ENCODE measurements around the gene TSGA10. TPM values are rescaled to one million over a fixed set of nuclear protein-coding genes. Genes with fewer than 3 reads are reported as not detected.

TSGA10 gene
- total RNA-seq, 1 experiment from 2014 or later: 6.6 TPM

DNA sequence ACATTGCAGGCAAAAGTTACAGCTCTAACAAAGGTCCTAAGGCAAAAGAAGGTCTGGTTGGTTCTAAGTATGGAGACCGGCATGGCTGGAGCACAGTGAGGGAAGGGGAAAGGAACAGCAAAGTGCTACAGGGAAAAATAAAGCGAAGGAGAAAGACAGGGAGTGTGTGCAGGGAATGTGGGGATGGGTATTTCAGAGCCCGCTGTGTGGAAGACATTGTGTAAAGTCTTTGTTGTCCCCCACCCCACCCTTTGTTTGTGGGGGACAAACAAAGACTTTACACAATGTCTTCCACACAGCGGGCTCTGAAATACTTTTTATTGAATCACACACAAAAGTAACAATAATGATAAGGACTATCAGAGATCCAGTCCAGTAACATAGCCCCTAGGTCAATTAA lies 42.1 kb downstream of the TSGA10 start:
- ATAC-seq: no peak
- CTCF ChIA-PET: no interaction called here

More for the DNA sequence above, 42.1 kb downstream of the TSGA10 start:
- Histone ChIP-seq H3K79me2 (ENCODE audit: insufficient read depth, low read length) (no peaks in the 10 kb centered on the region), H2AFZ (ENCODE audit: low read depth, low read length, poor library complexity, severe bottlenecking) (no peak overlapping the region), H3K9me2 (ENCODE audit: insufficient read depth) (no peaks in the 10 kb centered on the region), H4K20me1 (ENCODE audit: insufficient read depth) (no peaks in the 10 kb centered on the region), H3K27ac (ENCODE audit: low read depth, low read length) (no peak overlapping the region), H3K9me3 (ENCODE audit: control insufficient read depth in 1 of 2, insufficient read depth in 1 of 2, low read depth in 1 of 2, low read length in 2 of 2) (no peaks in the 10 kb centered on the region), H3K36me3 (ENCODE audit: control insufficient read depth in 1 of 2, insufficient read depth in 2 of 2, low read length in 2 of 2) (no peaks in the 10 kb centered on the region), H3K27me3 (ENCODE audit: insufficient read depth, low read length) (no peaks in the 10 kb centered on the region), H3K4me2 (ENCODE audit: low read length) (no peak overlapping the region), H3K9ac (ENCODE audit: low read length) (no peak overlapping the region), H3K4me1 (ENCODE audit: control insufficient read depth in 1 of 2, insufficient read depth in 2 of 2, low read length in 2 of 2) (no peaks in the 10 kb centered on the region), H3K4me3 (replicated peaks in 1 of 2; ENCODE audit: low read depth in 1 of 2, low read length in 2 of 2) (no peak overlapping the region)
- intact Hi-C loops (cut with micrococcal nuclease): no loop called here
- TF ChIP-seq, protein P1, sequence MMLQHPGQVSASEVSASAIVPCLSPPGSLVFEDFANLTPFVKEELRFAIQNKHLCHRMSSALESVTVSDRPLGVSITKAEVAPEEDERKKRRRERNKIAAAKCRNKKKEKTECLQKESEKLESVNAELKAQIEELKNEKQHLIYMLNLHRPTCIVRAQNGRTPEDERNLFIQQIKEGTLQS (IDR thresholded peaks at IDR 0.05): no peak
- TF ChIP-seq, protein P2, sequence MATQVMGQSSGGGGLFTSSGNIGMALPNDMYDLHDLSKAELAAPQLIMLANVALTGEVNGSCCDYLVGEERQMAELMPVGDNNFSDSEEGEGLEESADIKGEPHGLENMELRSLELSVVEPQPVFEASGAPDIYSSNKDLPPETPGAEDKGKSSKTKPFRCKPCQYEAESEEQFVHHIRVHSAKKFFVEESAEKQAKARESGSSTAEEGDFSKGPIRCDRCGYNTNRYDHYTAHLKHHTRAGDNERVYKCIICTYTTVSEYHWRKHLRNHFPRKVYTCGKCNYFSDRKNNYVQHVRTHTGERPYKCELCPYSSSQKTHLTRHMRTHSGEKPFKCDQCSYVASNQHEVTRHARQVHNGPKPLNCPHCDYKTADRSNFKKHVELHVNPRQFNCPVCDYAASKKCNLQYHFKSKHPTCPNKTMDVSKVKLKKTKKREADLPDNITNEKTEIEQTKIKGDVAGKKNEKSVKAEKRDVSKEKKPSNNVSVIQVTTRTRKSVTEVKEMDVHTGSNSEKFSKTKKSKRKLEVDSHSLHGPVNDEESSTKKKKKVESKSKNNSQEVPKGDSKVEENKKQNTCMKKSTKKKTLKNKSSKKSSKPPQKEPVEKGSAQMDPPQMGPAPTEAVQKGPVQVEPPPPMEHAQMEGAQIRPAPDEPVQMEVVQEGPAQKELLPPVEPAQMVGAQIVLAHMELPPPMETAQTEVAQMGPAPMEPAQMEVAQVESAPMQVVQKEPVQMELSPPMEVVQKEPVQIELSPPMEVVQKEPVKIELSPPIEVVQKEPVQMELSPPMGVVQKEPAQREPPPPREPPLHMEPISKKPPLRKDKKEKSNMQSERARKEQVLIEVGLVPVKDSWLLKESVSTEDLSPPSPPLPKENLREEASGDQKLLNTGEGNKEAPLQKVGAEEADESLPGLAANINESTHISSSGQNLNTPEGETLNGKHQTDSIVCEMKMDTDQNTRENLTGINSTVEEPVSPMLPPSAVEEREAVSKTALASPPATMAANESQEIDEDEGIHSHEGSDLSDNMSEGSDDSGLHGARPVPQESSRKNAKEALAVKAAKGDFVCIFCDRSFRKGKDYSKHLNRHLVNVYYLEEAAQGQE (IDR thresholded peaks at IDR 0.05; ENCODE audit: low read depth): no peak
- TF ChIP-seq ZFX (IDR thresholded peaks at IDR 0.05): no peak
- TF ChIP-seq RAD21 (IDR thresholded peaks at IDR 0.05; ENCODE audit: low read depth): no peak
- TF ChIP-seq ZNF274 (IDR thresholded peaks at IDR 0.05; ENCODE audit: low read depth, low read length): no peak
- no peak for TF ChIP-seq YY1 (IDR thresholded peaks at IDR 0.05; ENCODE audit: extremely low read depth, insufficient replicate concordance, low read depth, low read length)
- no peak for DNase-seq (ENCODE audit: low read depth, low spot score)
- ChIA-PET POLR2A (no interaction called here), RAD21 (ENCODE audit: low non-redundant PET in 1 of 2, low total read pairs in 2 of 2, uncharacterized antibody in 2 of 2, unreplicated experiment in 2 of 2) (no interaction called here)
- no TSS peak for BruUV-seq (replicated peaks)

Data from HCT116 (cell line).